ENCODE measurements around the gene GALNT17. TPM values are rescaled to one million over a fixed set of nuclear protein-coding genes. Genes with fewer than 3 reads are reported as not detected.
"Not testable (repeated sequence)": the region's sequence is repeated elsewhere in the genome, so short reads cannot be mapped to it uniquely, and the experiment has no call there.

GALNT17 gene
- total RNA-seq, 1 experiment from 2014 or later = 67.7 TPM

- no peaks in the 10 kb centered on the region for H3K36me3 ChIP-seq (replicated peaks; ENCODE audit: control insufficient read depth, insufficient read depth, low read length)
- H3K4me3 ChIP-seq (ENCODE audit: insufficient read depth, low read depth, low read length) = no peak overlapping the region
- DNase-seq = no peak
- H3K27me3 ChIP-seq (ENCODE audit: control insufficient read depth, insufficient read depth, low read length) = no peaks in the 10 kb centered on the region
Observed at GRCh38 chr7:71718563-71718962, 586.6 kb downstream of the GALNT17 start.

GRCh38 chr7:71721742-71722141 lies 589.8 kb downstream of the GALNT17 start:
- Histone ChIP-seq H3K36me3 (replicated peaks; ENCODE audit: control insufficient read depth, insufficient read depth, low read length) (no peaks in the 10 kb centered on the region), H3K4me3 (ENCODE audit: insufficient read depth, low read depth, low read length) (no peak overlapping the region), H3K27me3 (ENCODE audit: control insufficient read depth, insufficient read depth, low read length) (no peaks in the 10 kb centered on the region)
- no peak for DNase-seq

- Histone ChIP-seq H3K4me3 (ENCODE audit: insufficient read depth, low read depth, low read length) (no peak overlapping the region), H3K27me3 (ENCODE audit: control insufficient read depth, insufficient read depth, low read length) (no peaks in the 10 kb centered on the region), H3K36me3 (replicated peaks; ENCODE audit: control insufficient read depth, insufficient read depth, low read length) (no peaks in the 10 kb centered on the region)
- no peak for DNase-seq
Observed at GRCh38 chr7:71723859-71724258, 591.9 kb downstream of the GALNT17 start.

- no peaks in the 10 kb centered on the region for H3K27me3 ChIP-seq (ENCODE audit: control insufficient read depth, insufficient read depth, low read length)
- no peak for DNase-seq
Observed at GRCh38 chr7:71727347-71727746, 595.4 kb downstream of the GALNT17 start.

GRCh38 chr7:71731740-71732139 lies 599.8 kb downstream of the GALNT17 start:
- Histone ChIP-seq H3K36me3 (replicated peaks; ENCODE audit: control insufficient read depth, insufficient read depth, low read length) (no peaks in the 10 kb centered on the region), H3K4me3 (ENCODE audit: insufficient read depth, low read depth, low read length) (no peak overlapping the region), H3K27me3 (ENCODE audit: control insufficient read depth, insufficient read depth, low read length) (no peaks in the 10 kb centered on the region)
- DNase-seq = no peak

More at GRCh38 chr7:71727347-71727746, 595.4 kb downstream of the GALNT17 start:
- Histone ChIP-seq H3K4me3 (ENCODE audit: insufficient read depth, low read depth, low read length) (no peak overlapping the region), H3K36me3 (replicated peaks; ENCODE audit: control insufficient read depth, insufficient read depth, low read length) (no peaks in the 10 kb centered on the region)

- peak; percentile 92 for DNase-seq
- Histone ChIP-seq H3K27me3 (ENCODE audit: control insufficient read depth, insufficient read depth, low read length) (no peaks in the 10 kb centered on the region), H3K36me3 (replicated peaks; ENCODE audit: control insufficient read depth, insufficient read depth, low read length) (no peaks in the 10 kb centered on the region), H3K4me3 (ENCODE audit: insufficient read depth, low read depth, low read length) (peak overlapping the region; percentile 30)
Observed at GRCh38 chr7:71733107-71733870, 601.3 kb downstream of the GALNT17 start.

GRCh38 chr7:71735961-71736556 lies 604.1 kb downstream of the GALNT17 start:
- H3K4me3 ChIP-seq (ENCODE audit: insufficient read depth, low read depth, low read length) = no peak overlapping the region
- no peaks in the 10 kb centered on the region for H3K27me3 ChIP-seq (ENCODE audit: control insufficient read depth, insufficient read depth, low read length)
- peak; percentile 78 for DNase-seq

GRCh38 chr7:71737931-71738540 lies 606.1 kb downstream of the GALNT17 start:
- not testable (repeated sequence) for H3K36me3 ChIP-seq (replicated peaks; ENCODE audit: control insufficient read depth, insufficient read depth, low read length); H3K4me3 ChIP-seq (ENCODE audit: insufficient read depth, low read depth, low read length); H3K27me3 ChIP-seq (ENCODE audit: control insufficient read depth, insufficient read depth, low read length); DNase-seq

More at GRCh38 chr7:71735961-71736556, 604.1 kb downstream of the GALNT17 start:
- no peaks in the 10 kb centered on the region for H3K36me3 ChIP-seq (replicated peaks; ENCODE audit: control insufficient read depth, insufficient read depth, low read length)

- H3K36me3 ChIP-seq (replicated peaks; ENCODE audit: control insufficient read depth, insufficient read depth, low read length) = no peaks in the 10 kb centered on the region
- no peaks in the 10 kb centered on the region for H3K27me3 ChIP-seq (ENCODE audit: control insufficient read depth, insufficient read depth, low read length)
- no peak overlapping the region for H3K4me3 ChIP-seq (ENCODE audit: insufficient read depth, low read depth, low read length)
- DNase-seq = peak; percentile 72
Observed at GRCh38 chr7:71739520-71740173, 607.7 kb downstream of the GALNT17 start.

GRCh38 chr7:71740174-71740560 lies 608.2 kb downstream of the GALNT17 start:
- no peak for DNase-seq
- Histone ChIP-seq H3K27me3 (ENCODE audit: control insufficient read depth, insufficient read depth, low read length) (no peaks in the 10 kb centered on the region), H3K4me3 (ENCODE audit: insufficient read depth, low read depth, low read length) (no peak overlapping the region), H3K36me3 (replicated peaks; ENCODE audit: control insufficient read depth, insufficient read depth, low read length) (no peaks in the 10 kb centered on the region)

GRCh38 chr7:71746006-71746405 lies 614.1 kb downstream of the GALNT17 start:
- H3K36me3 ChIP-seq (replicated peaks; ENCODE audit: control insufficient read depth, insufficient read depth, low read length) = no peaks in the 10 kb centered on the region
- no peaks in the 10 kb centered on the region; the same call in 1 of the 2 replicates for H3K27me3 ChIP-seq (ENCODE audit: control insufficient read depth, insufficient read depth, low read length)
- no peak for DNase-seq
- no peak overlapping the region for H3K4me3 ChIP-seq (ENCODE audit: insufficient read depth, low read depth, low read length)

GRCh38 chr7:71750290-71750689 lies 618.3 kb downstream of the GALNT17 start:
- H3K36me3 ChIP-seq (replicated peaks; ENCODE audit: control insufficient read depth, insufficient read depth, low read length) = no peaks in the 10 kb centered on the region
- no peak overlapping the region for H3K4me3 ChIP-seq (ENCODE audit: insufficient read depth, low read depth, low read length)
- DNase-seq = no peak
- H3K27me3 ChIP-seq (ENCODE audit: control insufficient read depth, insufficient read depth, low read length) = peaks cover 5% of the 10 kb centered on the region

- peaks cover 5% of the 10 kb centered on the region for H3K27me3 ChIP-seq (ENCODE audit: control insufficient read depth, insufficient read depth, low read length)
- H3K36me3 ChIP-seq (replicated peaks; ENCODE audit: control insufficient read depth, insufficient read depth, low read length) = no peaks in the 10 kb centered on the region
- DNase-seq = peak; percentile 94
- H3K4me3 ChIP-seq (ENCODE audit: insufficient read depth, low read depth, low read length) = peak overlapping the region; percentile 45
Observed at GRCh38 chr7:71752171-71752935, 620.4 kb downstream of the GALNT17 start.

- H3K36me3 ChIP-seq (replicated peaks; ENCODE audit: control insufficient read depth, insufficient read depth, low read length) = no peaks in the 10 kb centered on the region
- H3K4me3 ChIP-seq (ENCODE audit: insufficient read depth, low read depth, low read length) = no peak overlapping the region
- no peak for DNase-seq
- peaks cover 5% of the 10 kb centered on the region for H3K27me3 ChIP-seq (ENCODE audit: control insufficient read depth, insufficient read depth, low read length)
Observed at GRCh38 chr7:71753236-71753635, 621.3 kb downstream of the GALNT17 start.
